ENCODE data around the gene AKNA.

Gene AKNA

GRCh38 chr9:114432323-114433067 lies 44.7 kb upstream of the AKNA start:
- POLR2A ChIA-PET (ENCODE audit: low non-redundant PET) = interaction anchor here (0.6 kb wide), 1 partner anchor 233 kb away, joined by 3 read pairs; no protein-coding TSS in a partner anchor

DNA sequence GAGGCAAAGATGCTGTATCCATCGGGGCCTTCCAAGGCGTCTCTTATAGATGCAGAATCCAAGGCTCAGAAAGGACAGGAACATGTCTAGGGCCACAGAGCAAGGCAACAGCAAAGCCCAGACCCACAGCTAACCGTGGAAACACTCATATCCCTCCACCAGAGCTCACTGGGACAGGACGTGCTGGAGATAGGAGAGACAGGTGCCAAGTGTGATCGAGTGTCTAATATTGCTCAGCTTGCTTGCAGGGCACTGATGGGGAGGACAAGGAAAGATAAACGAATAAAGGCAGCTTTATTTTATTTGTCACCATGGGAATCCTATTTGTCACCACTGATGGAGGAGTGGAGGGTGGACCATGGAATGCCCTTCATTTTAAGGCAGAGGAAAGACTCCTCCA lies 44.0 kb upstream of the AKNA start:
- ChIA-PET CTCF (interaction anchor here (0.7 to 2.3 kb wide), 2 partner anchors 15 to 26 kb away, joined by 3 to 8 read pairs; no protein-coding TSS in a partner anchor), POLR2A (ENCODE audit: low non-redundant PET) (no interaction called here)

More at GRCh38 chr9:114432323-114433067, 44.7 kb upstream of the AKNA start:
- CTCF ChIA-PET = interaction anchor here (0.8 to 2.3 kb wide), 4 partner anchors 26 to 221 kb away, joined by 4 to 11 read pairs (median 7); no protein-coding TSS in a partner anchor
- no peak overlapping the region for H3K27ac ChIP-seq
- DNase-seq (ENCODE audit: low spot score) = no peak
- TF ChIP-seq, protein P1, sequence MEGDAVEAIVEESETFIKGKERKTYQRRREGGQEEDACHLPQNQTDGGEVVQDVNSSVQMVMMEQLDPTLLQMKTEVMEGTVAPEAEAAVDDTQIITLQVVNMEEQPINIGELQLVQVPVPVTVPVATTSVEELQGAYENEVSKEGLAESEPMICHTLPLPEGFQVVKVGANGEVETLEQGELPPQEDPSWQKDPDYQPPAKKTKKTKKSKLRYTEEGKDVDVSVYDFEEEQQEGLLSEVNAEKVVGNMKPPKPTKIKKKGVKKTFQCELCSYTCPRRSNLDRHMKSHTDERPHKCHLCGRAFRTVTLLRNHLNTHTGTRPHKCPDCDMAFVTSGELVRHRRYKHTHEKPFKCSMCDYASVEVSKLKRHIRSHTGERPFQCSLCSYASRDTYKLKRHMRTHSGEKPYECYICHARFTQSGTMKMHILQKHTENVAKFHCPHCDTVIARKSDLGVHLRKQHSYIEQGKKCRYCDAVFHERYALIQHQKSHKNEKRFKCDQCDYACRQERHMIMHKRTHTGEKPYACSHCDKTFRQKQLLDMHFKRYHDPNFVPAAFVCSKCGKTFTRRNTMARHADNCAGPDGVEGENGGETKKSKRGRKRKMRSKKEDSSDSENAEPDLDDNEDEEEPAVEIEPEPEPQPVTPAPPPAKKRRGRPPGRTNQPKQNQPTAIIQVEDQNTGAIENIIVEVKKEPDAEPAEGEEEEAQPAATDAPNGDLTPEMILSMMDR (conservative IDR thresholded peaks at IDR 0.05; ENCODE audit: low read depth) = no peak

DNA sequence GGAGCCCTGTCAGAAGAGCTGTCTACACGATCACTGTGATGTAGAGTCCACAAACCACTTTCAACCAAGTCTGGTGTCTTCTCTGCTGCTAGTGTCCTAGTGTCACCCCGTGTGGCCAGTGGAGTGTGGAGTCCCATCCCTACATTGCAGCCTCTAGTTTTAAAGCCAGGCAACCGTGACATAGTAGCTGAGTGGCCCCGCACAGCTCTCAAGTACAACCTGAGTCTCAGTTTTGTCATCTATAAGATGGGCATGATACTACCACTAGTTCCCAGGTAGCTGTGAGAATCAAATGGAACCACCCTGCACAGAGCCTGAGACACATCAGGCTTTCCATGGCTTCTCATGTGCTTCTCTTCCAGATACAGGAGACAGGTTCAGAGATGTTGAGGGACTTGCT lies 43.2 kb upstream of the AKNA start:
- no peak overlapping the region for H3K27ac ChIP-seq
- ChIA-PET CTCF (interaction anchor here (1.8 to 2.3 kb wide), 2 partner anchors 25 to 223 kb away, joined by 5 to 8 read pairs; no protein-coding TSS in a partner anchor), POLR2A (ENCODE audit: low non-redundant PET) (no interaction called here)
- no peak for DNase-seq (ENCODE audit: low spot score)
- TF ChIP-seq, protein P1 (conservative IDR thresholded peaks at IDR 0.05; ENCODE audit: low read depth) = no peak

More for the DNA sequence above, 44.0 kb upstream of the AKNA start:
- TF ChIP-seq, protein P1 (conservative IDR thresholded peaks at IDR 0.05; ENCODE audit: low read depth) = no peak
- no peak for DNase-seq (ENCODE audit: low spot score)
- H3K27ac ChIP-seq = no peak overlapping the region

DNA sequence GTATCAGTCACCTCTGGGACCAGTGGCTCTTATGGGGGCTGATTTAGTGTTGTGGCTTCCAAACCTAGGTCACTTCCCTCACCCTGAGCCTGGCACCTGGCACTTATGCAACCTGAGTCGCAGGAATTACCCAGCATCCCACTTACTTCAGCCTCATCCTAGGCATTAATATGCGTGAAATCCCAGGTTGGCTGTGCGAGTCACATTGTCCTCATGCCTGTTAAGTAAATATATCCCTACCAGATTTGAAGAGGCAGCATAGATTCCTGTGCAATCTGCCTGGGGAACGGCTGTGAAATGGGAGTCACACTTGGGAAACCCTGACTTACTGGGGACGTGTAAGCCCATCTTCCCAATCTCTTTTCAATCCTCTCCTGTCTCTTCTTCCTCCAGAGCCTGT lies 42.7 kb upstream of the AKNA start:
- H3K27ac ChIP-seq = no peak overlapping the region
- ChIA-PET POLR2A (ENCODE audit: low non-redundant PET) (interaction anchor here (0.6 kb wide), 1 partner anchor 1563 kb away, joined by 8 read pairs; no protein-coding TSS in a partner anchor), CTCF (interaction anchor here (1.8 to 2.3 kb wide), 2 partner anchors 25 to 223 kb away, joined by 5 to 8 read pairs; no protein-coding TSS in a partner anchor)
- no peak for DNase-seq (ENCODE audit: low spot score)
- TF ChIP-seq, protein P1 (conservative IDR thresholded peaks at IDR 0.05; ENCODE audit: low read depth) = no peak

GRCh38 chr9:114429488-114429887 lies 41.7 kb upstream of the AKNA start:
- ChIA-PET POLR2A (ENCODE audit: low non-redundant PET) (no interaction called here), CTCF (interaction anchor here (0.6 kb wide), 1 partner anchor 57 kb away, joined by 5 read pairs; no protein-coding TSS in a partner anchor)
- TF ChIP-seq, protein P1 (conservative IDR thresholded peaks at IDR 0.05; ENCODE audit: low read depth) = no peak
- no peak overlapping the region for H3K27ac ChIP-seq
- no peak for DNase-seq (ENCODE audit: low spot score)

- ChIA-PET POLR2A (ENCODE audit: low non-redundant PET) (interaction anchor here (0.6 kb wide), 1 partner anchor 229 kb away, joined by 3 read pairs; the partner anchor contains the start of gene TEX53), CTCF (interaction anchor here (0.6 to 0.7 kb wide), 2 partner anchors 13 to 606 kb away, joined by 4 to 6 read pairs; no protein-coding TSS in a partner anchor)
- DNase-seq (ENCODE audit: low spot score) = no peak
- no peak overlapping the region for H3K27ac ChIP-seq
- TF ChIP-seq, protein P1 (conservative IDR thresholded peaks at IDR 0.05; ENCODE audit: low read depth) = no peak
These were observed 40.7 kb upstream of the AKNA start for GRCh38 chr9:114428466-114428865.

All from RWPE1 (cell line).